Thyroid gland (tissue), 4 donors: ENCODE data around the gene MSN.
A peak's percentile ranks its signal among the peaks of the same experiment; 100 is the strongest.

Source experiments
- CTCF ChIP-seq, 6 experiments: fragments of 200-600 bp in 3 of 6; fragments of 450-650 bp in 3 of 6; sonication (generic) in 3 of 6; IDR thresholded peaks; one replicate each; pipeline ENCODE4 v1.5.1; 2016 to 2019; ENCODE audit warnings: antibody characterized with exemption in 6 of 6, mild to moderate bottlenecking in 2 of 6, inconsistent platforms in 1 of 6, moderate library complexity in 1 of 6
- POLR2A ChIP-seq, 2 donors: fragments of 450-650 bp; IDR thresholded peaks; one replicate each; pipeline ENCODE4 v1.6.1; 2017; ENCODE audit warnings: antibody characterized with exemption in 2 of 2, mild to moderate bottlenecking in 2 of 2, moderate library complexity in 1 of 2

GRCh38 chrX:65671286-65671685 is 3.8 kb downstream of the MSN start:
- TF ChIP-seq CTCF (IDR thresholded peaks at IDR 0.05), result no peak
- peak in 1 of 2 donors; percentile 24 for TF ChIP-seq POLR2A (IDR thresholded peaks at IDR 0.05)
